MCF 10A (cell line): ENCODE results near the gene BAZ2B. TPM values are rescaled to one million over a fixed set of nuclear protein-coding genes. Genes with fewer than 3 reads are reported as not detected.
"Not testable (repeated sequence)": the region's sequence is repeated elsewhere in the genome, so short reads cannot be mapped to it uniquely, and the experiment has no call there.

Experiments used
- BruUV-seq: library from RNA; stranded (reverse); fragments of 400-500 nt; replicated peaks from 2 replicates; lab custom pipeline; 2021; lab: Mats Ljungman, UMichigan
- CTCF ChIA-PET: fragments of 300-600 bp; sonication (Branson Sonifier 250); formaldehyde crosslinking; extraction: SDS; loops from one replicate; lab custom pipeline; 2021; ENCODE audit warnings: antibody characterized with exemption, inconsistent platforms; lab: Yijun Ruan, JAX
- POLR2A ChIA-PET: fragments of 300-600, 350-650 bp; sonication (Branson Sonifier 250); formaldehyde crosslinking; extraction: SDS; loops from one replicate; lab custom pipeline; 2020; ENCODE audit warnings: antibody characterized with exemption, inconsistent platforms; lab: Yijun Ruan, JAX
- DNase-seq: peaks from one replicate; pipeline ENCODE4 v3.0.0-alpha.2; 2018; ENCODE audit not compliant: unreplicated experiment
- H3K27ac Mint-ChIP-seq: one replicate; pipeline ENCODE4 v1.8.0; 2022; ENCODE audit warnings: mild to moderate bottlenecking, low read depth, mixed read lengths; ENCODE audit not compliant: unreplicated experiment
- H3K27me3 Mint-ChIP-seq: one replicate; pipeline ENCODE4 v1.8.0; 2022; ENCODE audit warnings: mixed read lengths; ENCODE audit not compliant: insufficient read depth, unreplicated experiment
- H3K36me3 Mint-ChIP-seq: one replicate; pipeline ENCODE4 v1.8.0; 2022; ENCODE audit warnings: mild to moderate bottlenecking, moderate library complexity, mixed read lengths; ENCODE audit not compliant: insufficient read depth, unreplicated experiment
- H3K4me1 Mint-ChIP-seq: one replicate; pipeline ENCODE4 v1.8.0; 2022; ENCODE audit warnings: mixed read lengths; ENCODE audit not compliant: insufficient read depth, unreplicated experiment
- H3K4me3 Mint-ChIP-seq: one replicate; pipeline ENCODE4 v1.8.0; 2022; ENCODE audit warnings: mild to moderate bottlenecking, moderate library complexity, mixed read lengths; ENCODE audit not compliant: unreplicated experiment
- H3K9me3 Mint-ChIP-seq: one replicate; pipeline ENCODE4 v1.8.0; 2022; ENCODE audit warnings: mixed read lengths; ENCODE audit not compliant: unreplicated experiment
- intact Hi-C: fragments of 100-400 bp; cut with micrococcal nuclease; formaldehyde crosslinking; loops from 2 replicates; pipeline ENCODE4 v1.14.1; 2022
- total RNA-seq: library from RNA; stranded (reverse); gene quantifications from 2 replicates; pipeline ENCODE4 v1.2.3, GENCODE V29; 2022
- TF ChIP-seq, protein P1 (sequence below): fragments of 200-600 bp; IDR thresholded peaks from one replicate; pipeline ENCODE4 v1.8.0; 2022; ENCODE audit warnings: antibody characterized with exemption, mild to moderate bottlenecking; ENCODE audit not compliant: unreplicated experiment

BAZ2B gene
- total RNA-seq, 1 experiment from 2014 or later = 51.8 TPM

DNA sequence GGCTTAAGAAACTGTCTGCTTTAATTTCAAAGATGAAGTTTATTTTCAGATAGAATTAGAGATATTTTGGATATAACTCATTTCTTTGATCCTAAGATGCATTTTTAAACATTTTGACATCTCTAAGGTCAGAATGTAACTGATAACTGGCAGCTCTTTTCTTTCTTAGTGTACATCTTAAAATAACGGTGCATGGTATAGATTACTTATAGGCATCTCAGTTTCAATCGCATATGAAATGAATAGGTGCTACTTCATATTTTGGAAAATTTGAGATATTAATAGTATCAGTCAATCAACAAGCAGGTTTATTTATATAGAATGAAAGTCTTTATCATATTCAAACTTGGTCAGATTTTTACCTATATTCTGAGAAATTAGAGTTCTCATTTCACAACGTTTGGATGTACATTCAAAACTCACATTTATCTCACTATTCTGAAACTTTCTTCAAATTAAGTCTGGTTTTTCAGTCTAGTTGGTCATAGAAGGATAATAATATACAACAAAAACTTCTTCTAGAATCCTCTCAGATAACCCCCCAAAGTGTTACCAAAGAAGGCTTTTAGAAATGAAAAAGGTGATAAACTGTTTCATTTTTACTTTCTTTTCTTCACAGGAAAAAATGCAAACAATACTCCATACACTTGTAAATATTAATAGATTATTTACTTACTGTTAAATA lies 207.1 kb downstream of the BAZ2B start:
- Mint-ChIP-seq H3K9me3 (no peaks in the 10 kb centered on the region), H3K27ac (no peak overlapping the region), H3K27me3 (no peaks in the 10 kb centered on the region), H3K4me3 (no peak overlapping the region), H3K4me1 (no peaks in the 10 kb centered on the region), H3K36me3 (peaks cover 59% of the 10 kb centered on the region)
- no peak for DNase-seq
- CTCF ChIA-PET = no interaction called here
- BruUV-seq = no TSS peak
- POLR2A ChIA-PET = no interaction called here
- TF ChIP-seq, protein P1, sequence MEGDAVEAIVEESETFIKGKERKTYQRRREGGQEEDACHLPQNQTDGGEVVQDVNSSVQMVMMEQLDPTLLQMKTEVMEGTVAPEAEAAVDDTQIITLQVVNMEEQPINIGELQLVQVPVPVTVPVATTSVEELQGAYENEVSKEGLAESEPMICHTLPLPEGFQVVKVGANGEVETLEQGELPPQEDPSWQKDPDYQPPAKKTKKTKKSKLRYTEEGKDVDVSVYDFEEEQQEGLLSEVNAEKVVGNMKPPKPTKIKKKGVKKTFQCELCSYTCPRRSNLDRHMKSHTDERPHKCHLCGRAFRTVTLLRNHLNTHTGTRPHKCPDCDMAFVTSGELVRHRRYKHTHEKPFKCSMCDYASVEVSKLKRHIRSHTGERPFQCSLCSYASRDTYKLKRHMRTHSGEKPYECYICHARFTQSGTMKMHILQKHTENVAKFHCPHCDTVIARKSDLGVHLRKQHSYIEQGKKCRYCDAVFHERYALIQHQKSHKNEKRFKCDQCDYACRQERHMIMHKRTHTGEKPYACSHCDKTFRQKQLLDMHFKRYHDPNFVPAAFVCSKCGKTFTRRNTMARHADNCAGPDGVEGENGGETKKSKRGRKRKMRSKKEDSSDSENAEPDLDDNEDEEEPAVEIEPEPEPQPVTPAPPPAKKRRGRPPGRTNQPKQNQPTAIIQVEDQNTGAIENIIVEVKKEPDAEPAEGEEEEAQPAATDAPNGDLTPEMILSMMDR = no peak
- intact Hi-C loops = no loop called here

DNA sequence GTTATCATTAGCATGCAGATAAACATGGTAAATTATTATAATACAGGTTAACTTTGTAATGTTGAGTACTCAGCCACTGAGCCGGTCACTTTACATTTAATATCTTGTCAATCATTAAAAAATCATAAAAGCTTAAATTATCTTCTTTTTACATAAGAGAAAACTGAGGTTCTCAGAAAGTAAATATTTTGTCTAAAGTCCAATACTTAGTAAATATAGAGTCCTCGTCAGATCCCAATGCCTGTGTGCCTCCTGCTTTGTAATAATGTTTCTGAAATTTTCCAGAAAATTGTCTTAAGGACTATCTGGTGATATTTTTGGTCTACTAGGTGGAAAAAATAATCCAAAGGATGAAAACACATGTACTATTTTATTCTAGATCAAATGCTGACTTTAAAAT lies 213.6 kb downstream of the BAZ2B start:
- Mint-ChIP-seq H3K4me3 (no peak overlapping the region), H3K9me3 (no peaks in the 10 kb centered on the region), H3K4me1 (no peaks in the 10 kb centered on the region), H3K27ac (no peak overlapping the region), H3K36me3 (peaks cover 36% of the 10 kb centered on the region), H3K27me3 (no peaks in the 10 kb centered on the region)
- no TSS peak for BruUV-seq
- intact Hi-C loops = no loop called here
- POLR2A ChIA-PET = no interaction called here
- TF ChIP-seq, protein P1 = no peak
- CTCF ChIA-PET = interaction anchor here (0.6 kb wide), 1 partner anchor 469 kb away, joined by 4 read pairs; no protein-coding TSS in a partner anchor
- no peak for DNase-seq

DNA sequence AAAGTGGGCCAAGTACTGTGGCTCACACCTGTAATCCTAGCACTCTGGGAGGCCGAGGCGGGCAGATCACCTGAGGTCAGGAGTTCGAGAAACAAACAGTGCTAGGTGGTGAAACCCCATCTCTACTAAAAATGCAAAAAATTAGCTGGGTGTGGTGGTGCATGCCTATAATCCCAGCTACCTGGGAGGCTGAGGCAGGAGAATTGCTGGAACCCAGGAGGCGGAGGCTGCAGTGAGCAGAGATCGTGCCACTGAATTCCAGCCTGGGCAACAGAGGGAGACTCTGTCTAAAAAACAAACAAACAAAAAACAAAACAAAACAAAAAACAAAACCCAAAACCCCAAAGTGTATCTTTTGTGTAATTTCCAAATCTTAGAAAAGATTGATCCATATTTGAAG lies 214.2 kb downstream of the BAZ2B start:
- CTCF ChIA-PET, H3K4me3 Mint-ChIP-seq, intact Hi-C loops, H3K4me1 Mint-ChIP-seq, H3K27me3 Mint-ChIP-seq, H3K27ac Mint-ChIP-seq, BruUV-seq, H3K9me3 Mint-ChIP-seq, DNase-seq: not testable (repeated sequence)
- POLR2A ChIA-PET = interaction anchor here (1.3 kb wide), 1 partner anchor 10 kb away, joined by 4 read pairs; no protein-coding TSS in a partner anchor
- peaks cover 36% of the 10 kb centered on the region for H3K36me3 Mint-ChIP-seq

DNA sequence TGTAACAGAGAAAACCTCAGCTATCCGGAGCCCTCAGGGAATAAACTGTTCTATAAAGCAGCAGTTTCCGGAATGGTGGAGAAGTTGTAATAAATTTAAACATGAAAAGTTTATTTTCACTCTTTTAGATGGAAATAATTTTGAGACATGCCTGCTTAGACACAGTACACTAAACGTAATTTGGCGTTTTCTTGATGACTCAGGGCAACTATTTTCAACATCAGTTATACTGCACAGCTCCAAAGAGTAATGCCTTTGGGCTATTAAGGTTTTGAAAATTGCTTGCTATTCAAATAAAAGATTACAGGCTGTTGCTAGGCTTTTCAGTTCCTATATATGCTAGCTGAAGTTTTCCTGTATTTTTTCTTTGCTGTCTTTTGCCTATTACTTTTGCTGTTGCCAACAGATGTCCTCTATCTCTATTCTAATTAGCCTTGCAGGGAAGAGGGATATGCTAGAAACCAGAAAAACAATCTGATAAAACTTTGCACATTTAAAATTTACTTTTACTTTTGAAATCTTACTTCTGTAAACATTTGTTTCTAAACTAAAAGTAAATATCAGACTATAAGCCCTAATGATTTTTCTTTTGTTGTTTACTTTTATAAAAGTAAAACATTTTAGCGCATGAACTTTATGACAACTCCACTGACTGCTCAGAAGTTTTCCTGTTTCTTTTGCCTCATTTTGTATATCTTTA lies 216.5 kb downstream of the BAZ2B start:
- POLR2A ChIA-PET = interaction anchor here (0.7 to 2.7 kb wide), 6 partner anchors 11 to 312 kb away, joined by 3 to 12 read pairs (median 5); partner anchors contain the start of gene MARCHF7
- DNase-seq = peak; percentile 53

More for the DNA sequence above, 216.5 kb downstream of the BAZ2B start:
- Mint-ChIP-seq H3K27me3 (no peaks in the 10 kb centered on the region), H3K4me3 (no peak overlapping the region), H3K9me3 (no peaks in the 10 kb centered on the region), H3K36me3 (peaks cover 21% of the 10 kb centered on the region), H3K27ac (peak overlapping the region; percentile 9), H3K4me1 (no peaks in the 10 kb centered on the region)
- intact Hi-C loops = no loop called here
- TF ChIP-seq, protein P1 = no peak
- no TSS peak for BruUV-seq
- CTCF ChIA-PET = interaction anchor here (0.8 kb wide), 1 partner anchor 20 kb away, joined by 4 read pairs; no protein-coding TSS in a partner anchor
